Spleen (tissue), 7 donors: ENCODE data around the gene DNAJB13.

Source experiments
- CTCF ChIP-seq, 11 experiments: fragments of 200-600 bp in 7 of 11; fragments of 450-650 bp in 4 of 11; sonication (generic) in 4 of 11; IDR thresholded peaks in 8 of 11; conservative IDR thresholded peaks in 3 of 11; 1 replicate in 7 of 11; 2 replicates in 4 of 11; pipeline versions ENCODE4 v1.4.0 to v1.8.0; 2016 to 2021; ENCODE audit warnings: antibody characterized with exemption in 11 of 11, inconsistent platforms in 4 of 11, mild to moderate bottlenecking in 1 of 11
- POLR2AphosphoS5 ChIP-seq, 3 donors: sonication (generic); formaldehyde crosslinking; IDR thresholded peaks; one replicate each; pipeline ENCODE4 v1.5.1; 2017; ENCODE audit warnings: antibody characterized with exemption in 3 of 3
- donor health status: DM: no; HTN: no; CAD: no; lungs with moderate emphysema.
- donor health status: DM: no; HTN: no; CAD: no.
- donor health status: DM: no; HTN: no; CAD: no.

- TF ChIP-seq CTCF (IDR thresholded peaks at IDR 0.05 in 8 of 11, conservative IDR thresholded peaks at IDR 0.05 in 3 of 11) (no peak), POLR2AphosphoS5 (IDR thresholded peaks at IDR 0.05) (no peak)
Observed at GRCh38 chr11:73932781-73933180, 18.0 kb upstream of the DNAJB13 start.
